NCI-H2227 (cell line): ENCODE measurements around the gene ALG12.

Source experiments
- DNase-seq: peaks from one replicate; lab custom pipeline; 2025; ENCODE audit not compliant: unreplicated experiment; lab: John Stamatoyannopoulos, UW

The ALG12 gene

DNA sequence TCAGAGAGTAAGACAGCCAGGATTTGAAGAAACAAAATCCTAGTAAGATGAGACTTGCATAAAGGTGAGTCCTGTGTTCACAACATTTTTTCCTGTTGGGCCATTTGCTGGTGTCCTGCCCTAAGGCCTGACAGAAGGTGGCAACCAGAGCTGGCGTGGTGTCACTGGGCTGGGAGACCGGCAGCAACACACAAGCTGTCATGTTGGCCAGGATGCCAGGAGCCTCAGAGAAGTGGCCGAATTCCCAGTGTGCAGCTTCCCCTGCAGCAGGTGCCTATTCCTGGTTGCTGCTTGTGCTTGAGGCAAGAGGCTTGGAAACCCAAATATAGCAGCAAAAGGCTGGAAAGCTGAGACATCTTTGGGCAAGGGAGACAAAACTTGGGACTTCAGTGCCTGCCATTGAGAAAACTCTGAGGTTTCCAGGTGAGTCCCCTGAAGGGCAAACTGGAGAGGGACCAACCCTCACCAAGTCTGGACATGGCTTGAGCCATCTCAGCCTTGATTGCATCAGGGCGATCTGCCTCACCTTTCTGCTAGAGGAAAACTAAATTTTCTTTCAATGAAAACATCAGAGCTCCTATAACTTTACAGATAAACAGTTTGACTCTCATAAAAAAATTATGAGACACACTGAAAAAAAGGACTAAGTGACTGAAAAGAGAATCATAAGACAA, 25.9 kb downstream of the ALG12 start:
- DNase-seq = no peak

GRCh38 chr22:49889071-49889470, 29.2 kb downstream of the ALG12 start:
- DNase-seq = no peak

GRCh38 chr22:49887702-49888101, 30.5 kb downstream of the ALG12 start:
- no peak for DNase-seq

GRCh38 chr22:49887064-49887451, 31.2 kb downstream of the ALG12 start:
- DNase-seq = no peak

DNA sequence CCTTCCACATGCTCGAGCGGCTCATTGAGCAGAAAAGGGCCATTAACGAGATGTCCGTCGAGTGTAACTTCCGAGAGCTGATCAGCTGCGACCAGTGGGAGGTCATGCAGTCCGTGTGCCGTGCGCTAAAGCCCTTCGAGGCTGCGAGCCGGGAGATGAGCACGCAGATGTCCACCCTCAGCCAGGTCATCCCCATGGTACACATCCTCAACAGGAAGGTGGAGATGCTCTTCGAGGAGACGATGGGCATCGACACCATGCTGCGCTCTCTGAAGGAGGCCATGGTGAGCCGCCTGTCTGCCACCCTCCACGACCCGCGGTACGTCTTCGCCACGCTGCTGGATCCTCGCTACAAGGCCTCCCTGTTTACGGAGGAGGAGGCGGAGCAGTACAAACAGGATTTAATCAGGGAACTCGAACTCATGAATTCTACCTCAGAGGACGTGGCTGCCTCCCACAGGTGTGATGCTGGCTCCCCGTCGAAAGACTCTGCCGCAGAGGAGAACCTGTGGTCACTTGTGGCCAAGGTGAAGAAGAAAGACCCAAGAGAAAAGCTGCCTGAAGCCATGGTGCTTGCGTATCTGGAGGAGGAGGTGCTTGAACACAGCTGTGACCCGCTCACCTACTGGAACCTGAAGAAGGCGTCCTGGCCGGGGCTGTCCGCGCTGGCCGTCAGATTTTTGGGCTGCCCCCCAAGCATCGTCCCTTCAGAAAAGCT, 31.7 kb downstream of the ALG12 start:
- DNase-seq = no peak

GRCh38 chr22:49885881-49886280, 32.4 kb downstream of the ALG12 start:
- DNase-seq = no peak

- DNase-seq = no peak
These were observed 33.0 kb downstream of the ALG12 start for GRCh38 chr22:49885281-49885680.

DNA sequence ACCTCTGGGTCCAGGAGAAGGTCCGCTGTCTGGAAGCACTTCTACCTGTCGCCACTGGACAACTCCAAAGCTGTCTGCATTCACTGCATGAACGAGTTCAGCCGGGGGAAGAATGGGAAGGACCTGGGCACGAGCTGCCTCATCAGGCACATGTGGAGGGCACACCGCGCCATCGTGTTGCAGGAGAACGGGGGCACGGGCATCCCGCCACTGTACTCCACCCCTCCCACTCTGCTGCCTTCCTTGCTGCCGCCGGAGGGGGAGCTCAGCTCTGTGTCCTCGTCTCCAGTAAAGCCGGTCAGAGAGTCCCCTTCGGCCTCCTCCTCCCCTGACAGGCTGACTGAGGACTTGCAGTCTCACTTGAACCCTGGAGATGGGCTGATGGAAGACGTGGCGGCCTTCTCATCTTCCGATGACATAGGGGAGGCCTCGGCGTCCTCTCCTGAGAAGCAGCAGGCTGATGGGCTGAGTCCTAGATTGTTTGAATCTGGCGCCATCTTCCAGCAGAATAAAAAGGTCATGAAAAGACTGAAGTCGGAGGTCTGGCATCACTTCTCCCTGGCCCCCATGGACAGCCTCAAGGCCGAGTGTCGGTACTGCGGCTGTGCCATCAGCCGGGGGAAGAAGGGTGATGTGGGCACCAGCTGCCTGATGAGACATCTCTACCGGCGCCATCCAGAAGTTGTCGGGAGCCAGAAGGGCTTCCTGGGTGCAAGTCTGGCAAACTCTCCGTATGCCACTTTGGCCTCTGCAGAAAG, 33.6 kb downstream of the ALG12 start:
- DNase-seq = no peak

DNA sequence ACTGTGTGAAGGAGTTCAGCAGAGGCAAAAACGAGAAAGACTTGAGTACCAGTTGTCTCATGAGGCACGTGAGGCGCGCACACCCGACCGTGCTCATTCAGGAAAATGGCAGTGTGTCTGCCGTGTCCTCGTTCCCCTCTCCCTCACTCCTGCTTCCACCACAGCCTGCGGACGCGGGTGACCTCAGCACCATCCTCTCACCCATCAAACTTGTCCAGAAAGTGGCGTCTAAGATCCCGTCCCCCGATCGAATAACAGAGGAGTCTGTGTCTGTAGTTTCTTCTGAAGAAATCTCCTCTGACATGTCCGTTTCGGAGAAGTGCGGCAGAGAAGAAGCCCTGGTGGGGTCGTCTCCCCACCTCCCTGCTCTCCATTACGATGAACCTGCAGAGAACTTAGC, 34.2 kb downstream of the ALG12 start:
- no peak for DNase-seq

DNA sequence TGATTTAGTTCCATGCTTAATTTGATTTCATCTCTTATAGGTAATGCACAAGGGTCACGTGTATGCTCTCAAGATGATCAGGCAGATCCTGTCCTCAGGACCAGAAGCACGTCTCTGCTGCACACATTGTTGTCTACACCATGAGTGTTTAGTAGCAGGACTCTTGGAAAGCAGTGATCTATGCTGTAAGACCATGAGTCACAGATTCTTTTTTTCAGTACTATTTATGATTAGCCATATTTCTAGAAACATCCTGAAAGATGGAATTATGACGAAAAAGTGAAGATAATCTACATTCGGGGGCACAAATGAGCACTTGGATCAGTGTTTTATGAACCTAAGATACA, 35.0 kb downstream of the ALG12 start:
- no peak for DNase-seq

- DNase-seq = no peak
These were observed 35.5 kb downstream of the ALG12 start for GRCh38 chr22:49882519-49883293.

DNA sequence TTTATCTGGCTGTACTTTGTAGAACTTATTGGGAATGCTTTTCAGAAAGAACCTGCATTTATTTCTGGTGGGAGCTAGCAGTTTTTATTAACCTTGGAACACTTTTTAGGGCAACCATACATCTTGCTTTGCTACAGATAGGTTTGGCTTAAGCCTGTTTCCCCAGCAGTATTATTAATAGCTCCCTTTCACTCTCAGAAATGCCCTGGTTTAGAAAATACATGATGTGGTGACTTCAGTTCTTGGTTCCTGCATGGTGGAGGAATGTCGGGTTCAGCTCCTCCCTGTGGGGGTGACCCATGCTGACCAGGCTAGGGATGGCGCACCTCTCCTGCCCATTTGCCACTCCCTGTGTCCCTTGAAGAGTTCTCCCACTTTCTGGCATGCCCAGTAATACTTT, 36.4 kb downstream of the ALG12 start:
- DNase-seq = no peak

- DNase-seq = no peak
These were observed 38.0 kb downstream of the ALG12 start for GRCh38 chr22:49880281-49880680.

- DNase-seq = no peak
These were observed 38.4 kb downstream of the ALG12 start for GRCh38 chr22:49879871-49880270.

DNA sequence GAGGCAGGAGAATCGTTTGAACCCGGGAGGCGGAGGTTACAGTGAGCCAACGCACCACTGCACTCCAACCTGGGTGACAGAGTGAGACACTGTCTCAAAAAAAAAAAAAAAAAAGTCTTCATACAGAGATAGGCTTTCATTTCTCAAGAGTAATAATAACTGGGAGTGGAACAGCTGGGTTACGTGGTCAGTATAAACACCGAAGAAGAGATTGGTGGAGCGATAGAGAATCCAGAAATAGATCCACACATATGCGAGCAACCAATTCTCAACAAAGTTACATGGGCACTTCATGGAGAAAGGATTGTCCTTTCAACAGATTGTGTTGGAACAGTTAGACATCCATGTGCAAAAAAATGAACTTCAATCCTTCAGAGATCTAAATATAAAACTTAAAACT, 40.0 kb downstream of the ALG12 start:
- DNase-seq = no peak

DNA sequence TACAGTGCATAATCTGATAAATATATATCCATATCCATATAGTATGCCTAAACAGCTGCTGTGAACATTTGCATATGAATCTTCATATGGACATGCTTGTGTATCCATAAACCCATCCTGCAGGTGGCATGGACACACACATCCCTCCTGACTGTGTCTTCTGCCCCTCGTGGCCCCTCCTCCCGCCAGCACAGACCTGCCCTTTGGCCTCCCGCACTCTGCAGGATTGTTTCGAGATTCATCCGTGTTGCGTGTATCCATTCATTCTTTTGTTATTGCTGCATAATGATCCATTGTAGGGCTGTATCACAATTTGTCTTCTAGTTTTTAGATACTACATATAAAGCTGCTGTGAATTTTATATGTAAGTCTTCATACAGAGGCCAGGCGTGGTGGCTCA, 40.6 kb downstream of the ALG12 start:
- no peak for DNase-seq

- no peak for DNase-seq
These were observed 44.9 kb downstream of the ALG12 start for GRCh38 chr22:49873228-49873940.

- no peak for DNase-seq
These were observed 45.9 kb downstream of the ALG12 start for GRCh38 chr22:49872347-49872746.

DNA sequence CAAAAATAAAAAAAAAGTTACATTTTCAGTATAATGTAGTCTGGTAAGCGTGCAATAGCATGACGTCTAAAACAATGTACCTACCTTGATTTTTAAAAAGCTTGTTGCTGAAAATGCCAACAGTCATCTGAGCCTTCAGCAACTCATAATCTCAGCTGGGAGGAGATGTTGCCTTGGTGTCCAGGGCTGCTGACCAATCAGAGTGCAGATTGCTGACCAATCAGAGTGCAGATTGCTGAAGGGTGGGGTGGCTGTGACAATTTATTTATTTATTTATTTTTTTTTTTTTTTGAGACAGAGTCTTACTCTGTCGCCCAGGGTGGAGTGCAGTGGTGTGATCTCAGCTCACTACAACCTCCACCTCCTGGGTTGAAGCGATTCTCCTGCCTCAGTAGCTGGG, 46.8 kb downstream of the ALG12 start:
- DNase-seq = no peak

DNA sequence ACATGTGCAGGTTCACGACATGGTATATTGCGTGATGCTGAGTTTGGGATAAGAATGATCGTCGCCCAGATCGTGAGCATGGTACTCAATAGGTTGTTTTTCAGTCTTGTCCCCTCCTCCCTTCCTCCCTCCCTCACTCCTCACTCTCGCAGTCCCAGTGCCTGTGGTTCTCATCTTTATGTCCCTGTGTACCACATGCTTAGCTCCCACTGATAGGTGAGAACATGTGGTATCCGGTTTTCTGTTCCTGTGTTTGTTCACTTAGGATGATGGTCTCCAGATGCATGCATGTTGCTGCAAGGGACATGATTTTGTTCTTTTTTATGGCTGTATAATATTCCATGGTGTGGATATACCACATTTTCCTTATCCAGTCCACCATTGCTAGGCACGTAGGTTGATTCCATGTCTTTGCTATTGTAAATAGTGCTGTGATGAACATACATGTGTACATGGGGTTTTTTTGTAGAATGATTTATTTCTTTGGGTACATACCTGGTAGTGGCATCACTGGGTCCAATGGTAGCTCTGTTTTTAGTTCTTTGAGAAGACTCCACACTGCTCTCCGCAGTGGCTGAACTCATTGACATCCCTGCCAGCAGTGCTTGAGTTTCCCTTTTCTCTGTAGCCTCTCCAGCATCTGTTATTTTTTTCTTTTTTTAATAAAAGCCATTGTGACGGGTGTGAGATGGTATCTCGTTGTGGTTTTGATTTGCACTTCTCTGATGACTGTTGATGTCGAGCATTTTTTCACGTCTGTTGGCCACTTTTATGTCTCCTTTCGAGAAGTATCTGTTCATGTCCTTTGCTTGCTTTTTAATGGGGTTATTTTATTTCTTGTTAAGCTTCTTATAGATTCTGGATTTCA, 48.2 kb downstream of the ALG12 start:
- no peak for DNase-seq
